ENCODE results near the gene PZP.
"Not testable (repeated sequence)": the region's sequence is repeated elsewhere in the genome, so short reads cannot be mapped to it uniquely, and the experiment has no call there.

Gene PZP

DNA sequence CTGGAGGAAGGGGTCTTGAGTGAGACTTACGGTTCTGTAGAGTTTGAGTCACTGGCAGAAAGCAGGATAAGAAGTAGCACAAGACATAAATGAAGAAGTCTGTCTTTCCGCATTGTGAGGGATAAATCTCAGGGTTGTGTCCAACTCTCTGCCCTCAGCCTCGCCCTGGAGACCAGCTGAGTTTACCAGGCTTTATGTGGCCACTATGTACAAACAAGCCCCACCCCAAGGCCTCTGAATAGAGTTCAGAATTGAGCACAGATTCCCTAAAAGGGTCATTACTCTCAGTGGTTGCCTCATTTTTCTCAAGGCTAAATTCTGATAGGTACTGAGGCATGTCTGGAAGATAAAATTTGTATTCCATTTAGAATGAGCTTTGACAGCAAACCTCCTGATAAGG, at the start of gene PZP:
PZP (minus strand) TSS at position 167 of the 400 bp plus-strand sequence; CDS start at position 113, 54 bp downstream.
- no peak for DNase-seq (ENCODE audit: low read depth, low spot score)

- no peak for DNase-seq (ENCODE audit: low read depth, low spot score)
These were observed 48.7 kb upstream of the PZP start for GRCh38 chr12:9256758-9257405.

GRCh38 chr12:9256341-9256740, 48.1 kb upstream of the PZP start:
- DNase-seq (ENCODE audit: low read depth, low spot score) = no peak

GRCh38 chr12:9255837-9256236, 47.6 kb upstream of the PZP start:
- no peak for DNase-seq (ENCODE audit: low read depth, low spot score)

DNA sequence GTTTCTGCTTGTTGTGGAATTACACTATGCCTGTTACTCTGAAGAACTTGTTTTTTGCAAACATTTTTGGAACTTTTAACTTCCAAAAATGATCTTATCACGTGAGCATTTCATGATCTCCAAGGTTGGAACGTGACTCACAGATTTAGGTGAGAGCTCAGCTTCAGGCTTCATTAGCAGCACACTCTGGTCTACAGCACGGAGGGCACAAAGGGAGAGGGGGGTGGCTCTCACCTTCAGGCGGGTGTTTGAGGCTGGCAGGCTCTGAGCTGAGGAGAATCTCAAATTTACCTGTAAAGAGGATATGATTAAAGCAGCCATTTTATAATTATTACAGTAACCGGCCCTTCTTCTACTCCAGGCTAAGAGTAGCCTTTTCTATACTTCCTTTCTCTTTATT, 45.3 kb upstream of the PZP start:
- no peak for DNase-seq (ENCODE audit: low read depth, low spot score)

GRCh38 chr12:9252791-9253190, 44.6 kb upstream of the PZP start:
- not testable (repeated sequence) for DNase-seq (ENCODE audit: low read depth, low spot score)

- no peak for DNase-seq (ENCODE audit: low read depth, low spot score)
These were observed 44.1 kb upstream of the PZP start for GRCh38 chr12:9252256-9252655.

- no peak for DNase-seq (ENCODE audit: low read depth, low spot score)
These were observed 40.2 kb upstream of the PZP start for GRCh38 chr12:9248435-9248834.

GRCh38 chr12:9244894-9245293, 36.7 kb upstream of the PZP start:
- DNase-seq (ENCODE audit: low read depth, low spot score) = no peak

- DNase-seq (ENCODE audit: low read depth, low spot score) = no peak
These were observed 35.9 kb upstream of the PZP start for GRCh38 chr12:9243999-9244649.

- no peak for DNase-seq (ENCODE audit: low read depth, low spot score)
These were observed 33.1 kb upstream of the PZP start for GRCh38 chr12:9241301-9241700.

GRCh38 chr12:9240776-9241175, 32.6 kb upstream of the PZP start:
- DNase-seq (ENCODE audit: low read depth, low spot score) = no peak

DNA sequence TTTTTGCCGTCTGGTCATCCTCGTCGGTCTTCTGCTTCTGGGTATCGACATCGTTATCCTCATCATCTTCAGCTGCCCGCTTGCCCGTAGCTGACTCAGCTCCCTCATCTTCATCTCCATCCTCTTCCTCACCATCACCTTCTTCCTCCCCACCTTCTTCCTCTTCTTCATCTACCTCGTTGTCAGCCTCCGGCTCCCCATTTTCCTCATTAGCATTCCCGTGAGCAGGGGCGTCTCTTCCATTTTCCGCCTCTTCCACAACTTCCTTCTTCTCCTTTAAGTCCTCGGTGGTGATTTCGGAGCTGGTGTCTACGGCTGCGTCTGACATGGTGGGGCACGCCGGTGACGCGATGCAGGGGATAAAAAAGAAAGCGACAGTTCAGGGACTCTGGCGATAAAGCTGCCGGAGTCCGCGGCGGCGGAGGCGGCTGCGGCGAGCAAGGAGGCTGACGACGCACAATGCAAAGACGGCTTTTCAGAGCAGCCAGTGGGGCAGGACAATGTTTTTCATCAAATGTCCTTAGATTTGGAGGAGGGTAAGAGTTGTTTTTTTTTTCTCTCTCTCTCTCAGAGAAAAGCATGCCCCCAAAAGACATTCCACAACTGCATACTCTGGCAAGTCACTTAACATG, 31.9 kb upstream of the PZP start:
- not testable (repeated sequence) for DNase-seq (ENCODE audit: low read depth, low spot score)

- no peak for DNase-seq (ENCODE audit: low read depth, low spot score)
These were observed 29.1 kb upstream of the PZP start for GRCh38 chr12:9237286-9237685.

DNA sequence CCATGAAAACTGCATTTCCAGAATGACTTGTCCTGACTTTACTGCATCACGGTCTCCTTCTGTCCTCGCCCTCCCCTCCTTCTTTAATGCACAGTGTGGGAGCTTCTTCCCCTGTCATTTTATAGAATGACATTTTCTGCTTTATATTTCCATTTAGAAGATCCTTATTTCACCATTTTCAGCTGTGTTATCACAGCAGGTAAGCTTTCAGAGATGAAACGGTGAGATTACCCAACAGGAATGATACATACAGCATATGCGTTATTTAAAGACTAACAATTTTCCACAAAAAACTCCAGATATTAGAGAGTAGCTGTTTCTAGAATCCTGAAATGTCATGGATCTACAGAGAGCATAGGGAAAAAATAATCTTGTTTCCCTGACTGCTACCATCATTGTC, 27.3 kb upstream of the PZP start:
- DNase-seq (ENCODE audit: low read depth, low spot score) = no peak

GRCh38 chr12:9227950-9228349, 19.8 kb upstream of the PZP start:
- DNase-seq (ENCODE audit: low read depth, low spot score) = no peak

DNA sequence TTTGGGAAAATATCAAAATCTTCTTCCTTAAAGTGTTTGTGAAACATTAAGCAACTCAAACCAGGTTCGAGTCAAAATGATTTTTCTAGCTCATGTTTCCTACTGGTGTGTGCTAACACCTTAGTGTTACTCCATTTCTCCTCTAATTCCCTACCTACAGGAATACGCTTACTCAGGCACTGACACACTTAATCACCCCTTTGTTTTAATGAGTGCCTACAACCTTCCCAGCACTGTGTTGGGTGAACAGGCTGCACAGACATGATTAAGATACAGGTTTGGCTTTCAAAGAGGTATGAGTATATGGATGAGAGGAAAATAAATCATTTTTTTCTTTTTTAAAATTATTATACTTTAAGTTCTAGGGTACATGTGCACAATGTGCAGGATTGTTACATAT, 15.6 kb upstream of the PZP start:
- DNase-seq (ENCODE audit: low read depth, low spot score) = no peak

DNA sequence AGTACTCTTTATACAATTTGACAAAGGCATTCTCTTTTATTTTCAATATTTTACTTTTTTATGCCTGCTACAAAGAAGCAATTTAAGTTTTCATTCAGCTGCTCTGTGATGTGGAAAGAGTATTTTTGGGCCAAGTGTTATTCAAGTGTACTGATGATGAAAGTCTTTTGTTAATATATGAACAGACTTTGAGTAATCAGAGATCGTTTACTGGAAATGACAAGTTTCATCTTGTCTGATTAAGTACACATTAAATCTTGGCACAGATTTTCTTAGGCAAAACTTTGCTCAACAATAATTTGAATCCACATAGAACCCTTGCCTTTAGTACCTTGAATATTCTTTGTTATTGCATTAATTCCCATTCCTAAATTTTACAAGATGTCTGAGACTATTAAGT, 13.3 kb upstream of the PZP start:
- no peak for DNase-seq (ENCODE audit: low read depth, low spot score)

GRCh38 chr12:9221011-9221410, 12.8 kb upstream of the PZP start:
- not testable (repeated sequence) for DNase-seq (ENCODE audit: low read depth, low spot score)

DNA sequence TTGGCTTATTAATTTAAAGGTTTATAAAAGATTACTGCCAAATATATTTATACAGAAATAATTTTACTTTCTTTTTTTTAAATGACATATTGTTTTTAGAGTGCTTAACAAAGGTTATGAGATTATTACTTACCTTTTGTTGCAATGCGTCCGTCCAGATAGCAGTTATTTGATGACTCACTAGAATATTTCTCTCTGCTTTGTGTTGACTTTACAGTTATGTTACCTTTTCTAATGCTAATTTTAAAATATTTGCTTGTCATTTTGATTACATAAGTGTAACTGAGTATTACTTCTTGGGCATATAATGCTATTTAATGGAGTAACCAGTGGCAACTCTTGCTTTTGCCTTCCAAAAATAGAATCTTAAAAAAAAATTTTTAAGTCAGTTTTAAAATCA, 6.3 kb upstream of the PZP start:
- DNase-seq (ENCODE audit: low read depth, low spot score) = no peak

- no peak for DNase-seq (ENCODE audit: low read depth, low spot score)
These were observed 3.5 kb upstream of the PZP start for GRCh38 chr12:9211687-9212086.

- DNase-seq (ENCODE audit: low read depth, low spot score) = no peak
These were observed 3.8 kb downstream of the PZP start for GRCh38 chr12:9204380-9204779.

DNA sequence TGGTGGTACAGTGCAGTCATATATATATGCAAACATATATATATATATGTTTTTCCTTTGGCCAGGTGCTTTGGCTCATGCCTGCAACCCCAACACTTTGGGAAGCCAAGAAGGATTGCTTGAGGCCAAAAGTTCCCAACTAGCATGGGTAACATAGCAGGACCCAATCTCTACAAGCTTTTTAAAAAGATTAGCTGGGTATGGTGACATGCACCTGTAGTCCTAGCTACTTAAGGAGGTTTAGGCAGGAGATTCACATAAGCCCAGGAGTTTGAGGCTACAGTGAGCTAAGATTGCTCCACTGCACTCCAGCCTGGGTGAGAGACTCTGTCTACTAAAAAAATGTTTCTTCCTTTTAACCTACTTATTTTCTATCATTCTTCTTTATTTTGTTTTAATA, 10.2 kb downstream of the PZP start:
- no peak for DNase-seq (ENCODE audit: low read depth, low spot score)
